ENCODE measurements around the gene GLI3.

The GLI3 gene

GRCh38 chr7:42168512-42168911 is 68.5 kb downstream of the GLI3 start:
- DNase-seq: no peak

- no peak for DNase-seq
Measured at GRCh38 chr7:42167631-42168236, 69.3 kb downstream of the GLI3 start.

- no peak for DNase-seq
Measured at GRCh38 chr7:42167206-42167605, 69.8 kb downstream of the GLI3 start.

- no peak for DNase-seq
Measured at GRCh38 chr7:42164881-42165428, 72.1 kb downstream of the GLI3 start.

GRCh38 chr7:42162560-42163325 is 74.3 kb downstream of the GLI3 start:
- DNase-seq: no peak

- DNase-seq: no peak
Measured at GRCh38 chr7:42161719-42162118, 75.3 kb downstream of the GLI3 start.

- no peak for DNase-seq
Measured at GRCh38 chr7:42161110-42161509, 75.9 kb downstream of the GLI3 start.

GRCh38 chr7:42159130-42159529 is 77.9 kb downstream of the GLI3 start:
- no peak for DNase-seq

- no peak for DNase-seq
Measured at GRCh38 chr7:42156967-42157721, 79.9 kb downstream of the GLI3 start.

- DNase-seq: no peak
Measured at GRCh38 chr7:42156291-42156865, 80.6 kb downstream of the GLI3 start.

- no peak for DNase-seq
Measured at GRCh38 chr7:42155584-42156290, 81.3 kb downstream of the GLI3 start.

- no peak for DNase-seq
Measured at GRCh38 chr7:42154173-42154572, 82.8 kb downstream of the GLI3 start.

- DNase-seq: no peak
Measured at GRCh38 chr7:42152329-42153205, 84.4 kb downstream of the GLI3 start.

- DNase-seq: no peak
Measured at GRCh38 chr7:42151309-42151708, 85.7 kb downstream of the GLI3 start.

GRCh38 chr7:42145539-42145938 is 91.5 kb downstream of the GLI3 start:
- no peak for DNase-seq

GRCh38 chr7:42144604-42145003 is 92.4 kb downstream of the GLI3 start:
- no peak for DNase-seq

- DNase-seq: no peak
Measured at GRCh38 chr7:42143711-42144600, 93.1 kb downstream of the GLI3 start.

GRCh38 chr7:42142089-42142488 is 94.9 kb downstream of the GLI3 start:
- DNase-seq: no peak

- DNase-seq: no peak
Measured at GRCh38 chr7:42139751-42140150, 97.3 kb downstream of the GLI3 start.

GRCh38 chr7:42138691-42139090 is 98.3 kb downstream of the GLI3 start:
- no peak for DNase-seq
